Testis (tissue), 2 donors: Measurements from ENCODE around the gene TCEA2.

Experiments used
- CTCF ChIP-seq, 3 experiments: fragments of 450-650 bp in 2 of 3; fragments of 200-600 bp in 1 of 3; sonication (generic) in 1 of 3; IDR thresholded peaks; one replicate each; pipeline ENCODE4 v1.5.1; 2016 to 2019; ENCODE audit warnings: antibody characterized with exemption in 3 of 3, mild to moderate bottlenecking in 2 of 3, moderate library complexity in 1 of 3
- POLR2A ChIP-seq: fragments of 450-650 bp; IDR thresholded peaks from one replicate; pipeline ENCODE4 v1.6.1; 2017; ENCODE audit warnings: antibody characterized with exemption, mild to moderate bottlenecking, moderate library complexity

- TF ChIP-seq POLR2A = no peak
- no peak for TF ChIP-seq CTCF (IDR thresholded peaks at IDR 0.05)
Observed at GRCh38 chr20:64051561-64052325, 11.3 kb upstream of the TCEA2 start.
